Uterus (tissue), 4 donors: ENCODE results near the gene SMYD4. TPM values are rescaled to one million over a fixed set of nuclear protein-coding genes. Genes with fewer than 3 reads are reported as not detected.
A peak's percentile ranks its signal among the peaks of the same experiment; 100 is the strongest.

ENCODE experiments used
- DNase-seq, 2 donors: peaks; one replicate each; pipeline ENCODE4 v3.0.0-alpha.2; 2019 to 2020
- H3K27ac ChIP-seq, 2 donors: fragments of 200-600 bp; sonication (generic); 1 replicate in 1 of 2; 2 replicates in 1 of 2; pipeline ENCODE4 v1.5.1; 2016 to 2018
- H3K27me3 ChIP-seq, 2 donors: fragments of 200-600 bp; sonication (generic); one replicate each; pipeline ENCODE4 v1.5.1; 2018 to 2019; ENCODE audit warnings: control low read depth in 1 of 2
- H3K36me3 ChIP-seq, 2 donors: fragments of 200-600 bp; sonication (generic); one replicate each; pipeline ENCODE4 v1.5.1; 2019; ENCODE audit warnings: control low read depth in 1 of 2
- H3K4me1 ChIP-seq, 2 donors: fragments of 200-600 bp; sonication (generic); one replicate each; pipeline ENCODE4 v1.5.1; 2018 to 2019; ENCODE audit warnings: control low read depth in 1 of 2
- H3K4me3 ChIP-seq, 2 donors: fragments of 200-600 bp; sonication (generic); 1 replicate in 1 of 2; 2 replicates in 1 of 2; pipeline ENCODE4 v1.5.1; 2018 to 2019; ENCODE audit warnings: mild to moderate bottlenecking in 1 of 2
- H3K9me3 ChIP-seq, 2 donors: fragments of 200-600 bp; sonication (generic); one replicate each; pipeline ENCODE4 v1.5.1; 2019; ENCODE audit warnings: control low read depth in 1 of 2
- CTCF ChIP-seq, 4 experiments: fragments of 200-600 bp in 2 of 4; fragments of 450-650 bp in 2 of 4; sonication (generic) in 2 of 4; IDR thresholded peaks; one replicate each; pipeline ENCODE4 v1.5.1; 2016 to 2019; ENCODE audit warnings: antibody characterized with exemption in 4 of 4, mild to moderate bottlenecking in 2 of 4, moderate library complexity in 1 of 4
- POLR2A ChIP-seq, 2 donors: fragments of 450-650 bp; IDR thresholded peaks; one replicate each; pipeline ENCODE4 v1.6.1; 2016; ENCODE audit warnings: antibody characterized with exemption in 2 of 2, mild to moderate bottlenecking in 1 of 2, moderate library complexity in 1 of 2
- intact Hi-C: fragments of 100-400 bp; cut with DNase I; formaldehyde crosslinking; loops from one replicate; pipeline ENCODE4 v1.15.1; 2023; ENCODE audit warnings: low total_unique reads
- total RNA-seq, 4 donors: library from RNA; depleted of rRNA in 3 of 4; stranded (reverse); fragments of >200 nt in 3 of 4; gene quantifications; one replicate each; pipeline versions ENCODE4 v1.1.0 to v1.2.4, GENCODE V29; 2014 to 2023
- donor health status: DM: yes; HTN: yes; CAD: no.

Gene SMYD4
- total RNA-seq, 4 donors from 2014 or later, result 19.1 to 101 (median 30.5) TPM

- Histone ChIP-seq H3K4me1 (peaks cover 11 to 12% of the 10 kb centered on the region in 2 donors), H3K27me3 (no peaks in the 10 kb centered on the region), H3K9me3 (no peaks in the 10 kb centered on the region), H3K36me3 (no peaks in the 10 kb centered on the region), H3K27ac (peak overlapping the region; percentile 72 to 76), H3K4me3 (no peak overlapping the region)
- intact Hi-C loops, result no loop called here
- peak; percentile 87 to 89 for DNase-seq
- TF ChIP-seq POLR2A (IDR thresholded peaks at IDR 0.05) (no peak), CTCF (IDR thresholded peaks at IDR 0.05) (no peak)
Observed at GRCh38 chr17:1736348-1737281, 93.1 kb downstream of the SMYD4 start.

- no peaks in the 10 kb centered on the region for H3K9me3 ChIP-seq
- DNase-seq, result no peak
- no peaks in the 10 kb centered on the region for H3K36me3 ChIP-seq
- H3K27me3 ChIP-seq, result no peaks in the 10 kb centered on the region
- H3K4me1 ChIP-seq, result peaks cover 11 to 12% of the 10 kb centered on the region in 2 donors
- no peak overlapping the region for H3K4me3 ChIP-seq
- intact Hi-C loops, result no loop called here
- TF ChIP-seq POLR2A (IDR thresholded peaks at IDR 0.05), result no peak
- TF ChIP-seq CTCF (IDR thresholded peaks at IDR 0.05), result no peak
- H3K27ac ChIP-seq, result peak overlapping the region; percentile 72 to 76
Observed at GRCh38 chr17:1735834-1736347, 93.8 kb downstream of the SMYD4 start.

GRCh38 chr17:1735418-1735817, 94.3 kb downstream of the SMYD4 start:
- Histone ChIP-seq H3K4me1 (peaks cover 12 to 13% of the 10 kb centered on the region in 2 donors), H3K4me3 (no peak overlapping the region), H3K27me3 (no peaks in the 10 kb centered on the region), H3K27ac (peak overlapping the region; percentile 72 to 76), H3K9me3 (no peaks in the 10 kb centered on the region), H3K36me3 (no peaks in the 10 kb centered on the region)
- DNase-seq, result no peak
- intact Hi-C loops, result no loop called here
- TF ChIP-seq CTCF (IDR thresholded peaks at IDR 0.05) (no peak), POLR2A (IDR thresholded peaks at IDR 0.05) (no peak)

- Histone ChIP-seq H3K9me3 (no peaks in the 10 kb centered on the region), H3K27ac (no peak overlapping the region), H3K27me3 (no peaks in the 10 kb centered on the region), H3K4me3 (no peak overlapping the region), H3K4me1 (peaks cover 12 to 13% of the 10 kb centered on the region in 2 donors), H3K36me3 (no peaks in the 10 kb centered on the region)
- DNase-seq, result no peak
- intact Hi-C loops, result no loop called here
- TF ChIP-seq POLR2A (IDR thresholded peaks at IDR 0.05) (no peak), CTCF (IDR thresholded peaks at IDR 0.05) (no peak)
Observed at GRCh38 chr17:1733759-1734158, 95.9 kb downstream of the SMYD4 start.

GRCh38 chr17:1732833-1733321, 96.8 kb downstream of the SMYD4 start:
- no peak for DNase-seq
- no peaks in the 10 kb centered on the region for H3K27me3 ChIP-seq
- intact Hi-C loops, result no loop called here
- no peaks in the 10 kb centered on the region for H3K36me3 ChIP-seq
- H3K9me3 ChIP-seq, result no peaks in the 10 kb centered on the region
- TF ChIP-seq POLR2A (IDR thresholded peaks at IDR 0.05), result no peak
- no peak for TF ChIP-seq CTCF (IDR thresholded peaks at IDR 0.05)
- H3K27ac ChIP-seq, result peak overlapping the region; percentile 33 to 97
- peaks cover 13% of the 10 kb centered on the region in 2 donors for H3K4me1 ChIP-seq
- H3K4me3 ChIP-seq, result no peak overlapping the region
